ENCODE measurements around the gene VWA1. TPM values are rescaled to one million over a fixed set of nuclear protein-coding genes. Genes with fewer than 3 reads are reported as not detected.
"Not testable (repeated sequence)": the region's sequence is repeated elsewhere in the genome, so short reads cannot be mapped to it uniquely, and the experiment has no call there.

Gene VWA1
- polyA plus RNA-seq, 1 donor, result 72.5 TPM

- no peak for DNase-seq
Observed at GRCh38 chr1:1437033-1437903, 1.8 kb downstream of the VWA1 start.

- no peak for DNase-seq
Observed at GRCh38 chr1:1437904-1438376, 2.5 kb downstream of the VWA1 start.

- DNase-seq, result no peak
Observed at GRCh38 chr1:1438531-1439381, 3.3 kb downstream of the VWA1 start.

GRCh38 chr1:1439546-1440261 is 4.2 kb downstream of the VWA1 start:
- DNase-seq, result no peak

- no peak for DNase-seq
Observed at GRCh38 chr1:1440262-1441001, 4.9 kb downstream of the VWA1 start.

- no peak for DNase-seq
Observed at GRCh38 chr1:1441002-1441888, 5.8 kb downstream of the VWA1 start.

- no peak for DNase-seq
Observed at GRCh38 chr1:1442069-1442770, 6.7 kb downstream of the VWA1 start.

- not testable (repeated sequence) for DNase-seq
Observed at GRCh38 chr1:1446631-1447030, 11.1 kb downstream of the VWA1 start.

GRCh38 chr1:1449099-1449739 is 13.7 kb downstream of the VWA1 start, which contains the start of gene ATAD3C:
Gene ATAD3C, plus strand, starts transcription at chr1:1449689. Its CDS starts 995 bp downstream, at chr1:1450684.
- DNase-seq, result no peak

GRCh38 chr1:1450616-1451015 is 15.1 kb downstream of the VWA1 start:
- not testable (repeated sequence) for DNase-seq

GRCh38 chr1:1451696-1452364 is 16.3 kb downstream of the VWA1 start:
- DNase-seq, result no peak

GRCh38 chr1:1452365-1452739 is 16.9 kb downstream of the VWA1 start:
- DNase-seq, result not testable (repeated sequence)

- DNase-seq, result no peak
Observed at GRCh38 chr1:1452882-1453281, 17.4 kb downstream of the VWA1 start.

- not testable (repeated sequence) for DNase-seq
Observed at GRCh38 chr1:1454286-1455056, 19.0 kb downstream of the VWA1 start.

- DNase-seq, result no peak
Observed at GRCh38 chr1:1455366-1455884, 19.9 kb downstream of the VWA1 start.

GRCh38 chr1:1455934-1456333 is 20.4 kb downstream of the VWA1 start:
- DNase-seq, result not testable (repeated sequence)

GRCh38 chr1:1456683-1457255 is 21.3 kb downstream of the VWA1 start:
- not testable (repeated sequence) for DNase-seq

GRCh38 chr1:1459156-1459555 is 23.7 kb downstream of the VWA1 start:
- not testable (repeated sequence) for DNase-seq

Measured in hindlimb muscle (tissue), 1 donor.